Pulmonary artery endothelial cell (primary cell): Measurements from ENCODE around the gene MYBPHL. TPM values are rescaled to one million over a fixed set of nuclear protein-coding genes. Genes with fewer than 3 reads are reported as not detected.

Experiments
- DNase-seq: peaks from one replicate; pipeline ENCODE4 v3.0.0-alpha.2; 2011; ENCODE audit warnings: low read depth, low spot score
- total RNA-seq: library from RNA; depleted of rRNA; stranded (reverse); fragments of >200 nt; gene quantifications from 2 replicates; pipeline ENCODE4 v1.2.3, GENCODE V29; 2014

The MYBPHL gene
- total RNA-seq, 1 donor from 2014 or later = not detected

DNA sequence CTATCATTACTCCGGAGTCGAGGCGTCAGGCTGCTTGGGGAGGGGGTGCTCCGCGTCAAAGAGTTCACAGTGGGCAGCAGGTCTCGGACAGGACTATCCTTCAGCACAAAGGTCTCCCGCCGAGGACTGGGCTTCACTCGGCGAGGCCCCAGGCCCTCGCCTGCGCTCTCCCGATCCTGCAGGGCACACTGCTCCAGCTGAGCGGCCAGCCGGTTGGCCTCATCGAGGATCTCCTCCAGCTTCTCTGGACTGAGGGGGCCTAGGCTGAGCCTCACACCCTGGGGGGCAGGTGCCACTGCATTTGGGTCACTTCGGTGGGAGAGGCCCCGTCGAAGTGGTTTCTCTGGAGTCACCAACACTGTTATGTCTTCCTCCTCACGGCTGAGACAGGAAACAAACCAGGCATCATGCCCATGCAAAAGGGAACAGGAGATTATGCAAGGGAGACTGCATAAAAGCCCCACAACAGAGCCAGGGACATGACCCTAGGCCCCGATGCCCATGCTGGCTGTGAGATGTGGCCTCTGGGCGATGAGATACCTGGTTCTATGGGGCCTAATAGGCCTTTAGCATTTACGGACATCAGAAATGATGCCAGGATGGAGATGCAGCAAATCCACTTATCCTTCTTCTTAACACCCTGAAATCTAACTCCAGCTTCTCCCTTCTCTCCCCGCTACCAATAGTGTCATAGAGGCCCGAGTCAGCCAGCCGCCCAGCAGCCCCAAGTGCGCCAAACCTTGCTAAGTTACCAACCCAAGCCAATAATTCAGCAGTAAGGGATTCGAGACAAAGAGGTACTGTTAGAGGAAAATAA lies 24.9 kb downstream of the MYBPHL start:
- no peak for DNase-seq

DNA sequence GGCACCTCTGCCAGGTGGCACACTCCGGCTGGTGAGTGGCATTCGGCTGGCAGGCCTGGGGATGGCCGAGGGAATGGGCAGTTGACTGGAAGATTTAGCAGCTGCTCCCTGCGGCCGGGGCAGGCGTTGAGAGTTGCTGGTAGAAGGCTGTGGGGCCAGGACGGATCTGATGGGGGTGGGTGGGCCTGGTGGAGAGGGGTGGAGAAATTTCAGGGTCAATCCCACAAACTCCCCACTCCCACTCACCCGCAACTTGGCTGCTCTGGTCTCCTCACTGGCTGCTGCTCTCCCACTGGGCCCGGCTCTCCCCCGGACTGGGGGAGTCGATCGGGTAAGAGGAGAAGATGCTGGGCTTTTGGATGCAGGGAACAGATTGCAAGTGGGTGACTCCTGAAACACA lies 25.9 kb downstream of the MYBPHL start:
- DNase-seq = no peak

DNA sequence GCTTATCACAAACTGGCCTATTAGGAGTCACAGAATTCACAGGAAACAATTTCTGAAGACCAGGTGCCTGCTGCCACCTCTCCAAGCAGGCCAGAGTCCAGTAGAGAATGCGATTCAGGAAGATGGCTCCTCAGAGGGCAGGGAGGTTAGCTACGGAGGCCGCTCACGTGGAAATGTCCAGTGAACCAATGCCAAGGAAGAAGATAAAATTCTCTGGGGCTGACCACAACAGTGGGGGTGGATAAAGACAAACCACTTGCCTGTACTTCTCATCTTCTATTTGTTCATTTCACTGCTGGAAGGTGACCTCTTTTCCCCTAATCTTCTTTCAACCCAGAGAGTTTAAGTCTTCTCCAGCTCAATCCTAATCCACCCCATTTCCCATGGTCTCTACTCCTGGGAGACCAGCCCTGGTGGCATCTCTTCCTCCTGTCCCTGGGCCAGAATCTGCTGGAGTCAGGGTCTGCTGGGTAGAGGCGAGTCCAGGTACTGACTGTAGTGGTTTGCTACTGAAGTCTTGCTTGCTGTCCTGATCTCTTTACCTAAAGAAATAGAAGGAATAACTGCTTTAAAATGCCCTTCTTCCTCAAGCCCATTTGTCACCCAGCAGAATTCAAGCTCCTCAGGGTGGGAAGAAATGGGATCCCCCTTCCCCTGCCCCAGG lies 27.1 kb downstream of the MYBPHL start:
- no peak for DNase-seq

DNA sequence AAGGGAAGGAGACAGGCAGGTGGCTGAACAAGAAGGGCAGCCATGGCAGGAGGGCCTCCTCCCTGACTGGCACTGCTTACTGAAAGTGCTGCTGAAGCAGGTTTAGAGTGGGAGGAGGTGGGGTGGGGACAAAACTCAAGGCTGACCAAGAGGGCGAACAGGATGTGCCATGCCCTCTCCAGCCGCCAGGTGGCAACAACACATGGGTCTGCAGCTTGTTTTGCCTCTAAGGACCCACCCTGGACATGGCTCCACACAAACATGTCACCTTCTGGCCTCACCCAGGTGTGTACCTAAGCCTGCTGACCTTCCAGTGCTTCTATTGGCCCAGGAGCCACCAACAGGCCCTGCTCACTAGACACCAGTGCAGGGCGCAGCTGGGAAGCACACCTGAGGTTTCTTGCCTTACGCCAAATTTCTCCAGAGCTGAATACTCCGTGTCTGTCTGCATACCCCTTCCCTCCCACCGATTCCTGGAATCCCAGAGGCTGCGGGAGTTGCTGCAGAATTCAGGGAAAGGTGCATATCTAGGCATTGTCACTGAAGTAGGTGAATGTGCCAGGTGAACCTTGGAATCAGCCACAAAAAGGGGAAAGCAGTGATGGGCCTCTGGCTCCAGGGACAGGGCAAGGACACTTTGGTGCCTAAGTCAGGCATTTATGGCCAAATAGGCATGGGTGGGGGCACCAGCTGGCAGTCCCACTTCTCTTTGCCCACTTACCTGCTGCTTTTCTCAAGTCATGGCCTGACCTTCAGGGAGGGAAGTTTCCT lies 29.2 kb downstream of the MYBPHL start:
- no peak for DNase-seq

DNA sequence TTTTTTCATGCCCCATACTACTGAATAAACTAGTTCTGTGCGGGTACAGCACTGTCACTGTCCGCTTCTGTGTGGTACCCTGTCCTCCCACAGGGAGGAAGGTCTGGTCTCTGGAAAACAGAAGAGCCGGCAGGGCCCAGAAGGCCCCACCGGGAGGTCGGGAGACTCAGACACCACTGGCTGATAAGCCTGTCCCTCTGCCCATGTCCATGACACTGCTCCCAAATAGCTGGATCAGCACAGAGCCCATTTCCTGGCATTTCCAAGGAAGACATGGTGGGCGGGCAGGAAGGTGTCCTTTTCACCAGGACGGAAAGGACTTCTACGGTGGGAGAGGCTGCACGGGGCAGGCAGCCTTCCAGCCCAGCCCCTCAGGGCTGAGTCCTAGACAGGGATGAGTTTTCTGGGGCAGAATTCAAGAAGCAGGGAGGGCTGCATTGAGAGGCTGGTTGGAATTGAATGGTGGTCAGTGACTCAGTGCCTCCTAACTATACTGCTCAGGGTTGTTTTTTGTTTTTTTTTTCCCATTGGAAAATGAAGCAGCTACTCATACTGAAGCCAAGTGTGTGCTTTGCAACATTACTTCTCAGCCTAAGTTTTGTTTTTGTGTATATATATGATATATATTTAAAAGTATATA lies 31.0 kb downstream of the MYBPHL start:
- no peak for DNase-seq

DNA sequence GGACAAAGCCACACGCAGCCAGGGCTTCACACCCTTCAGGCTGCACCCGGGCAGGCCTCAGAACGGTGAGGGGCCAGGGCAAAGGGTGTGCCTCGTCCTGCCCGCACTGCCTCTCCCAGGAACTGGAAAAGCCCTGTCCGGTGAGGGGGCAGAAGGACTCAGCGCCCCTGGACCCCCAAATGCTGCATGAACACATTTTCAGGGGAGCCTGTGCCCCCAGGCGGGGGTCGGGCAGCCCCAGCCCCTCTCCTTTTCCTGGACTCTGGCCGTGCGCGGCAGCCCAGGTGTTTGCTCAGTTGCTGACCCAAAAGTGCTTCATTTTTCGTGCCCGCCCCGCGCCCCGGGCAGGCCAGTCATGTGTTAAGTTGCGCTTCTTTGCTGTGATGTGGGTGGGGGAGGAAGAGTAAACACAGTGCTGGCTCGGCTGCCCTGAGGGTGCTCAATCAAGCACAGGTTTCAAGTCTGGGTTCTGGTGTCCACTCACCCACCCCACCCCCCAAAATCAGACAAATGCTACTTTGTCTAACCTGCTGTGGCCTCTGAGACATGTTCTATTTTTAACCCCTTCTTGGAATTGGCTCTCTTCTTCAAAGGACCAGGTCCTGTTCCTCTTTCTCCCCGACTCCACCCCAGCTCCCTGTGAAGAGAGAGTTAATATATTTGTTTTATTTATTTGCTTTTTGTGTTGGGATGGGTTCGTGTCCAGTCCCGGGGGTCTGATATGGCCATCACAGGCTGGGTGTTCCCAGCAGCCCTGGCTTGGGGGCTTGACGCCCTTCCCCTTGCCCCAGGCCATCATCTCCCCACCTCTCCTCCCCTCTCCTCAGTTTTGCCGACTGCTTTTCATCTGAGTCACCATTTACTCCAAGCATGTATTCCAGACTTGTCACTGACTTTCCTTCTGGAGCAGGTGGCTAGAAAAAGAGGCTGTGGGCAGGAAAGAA lies 32.0 kb downstream of the MYBPHL start:
- no peak for DNase-seq

DNA sequence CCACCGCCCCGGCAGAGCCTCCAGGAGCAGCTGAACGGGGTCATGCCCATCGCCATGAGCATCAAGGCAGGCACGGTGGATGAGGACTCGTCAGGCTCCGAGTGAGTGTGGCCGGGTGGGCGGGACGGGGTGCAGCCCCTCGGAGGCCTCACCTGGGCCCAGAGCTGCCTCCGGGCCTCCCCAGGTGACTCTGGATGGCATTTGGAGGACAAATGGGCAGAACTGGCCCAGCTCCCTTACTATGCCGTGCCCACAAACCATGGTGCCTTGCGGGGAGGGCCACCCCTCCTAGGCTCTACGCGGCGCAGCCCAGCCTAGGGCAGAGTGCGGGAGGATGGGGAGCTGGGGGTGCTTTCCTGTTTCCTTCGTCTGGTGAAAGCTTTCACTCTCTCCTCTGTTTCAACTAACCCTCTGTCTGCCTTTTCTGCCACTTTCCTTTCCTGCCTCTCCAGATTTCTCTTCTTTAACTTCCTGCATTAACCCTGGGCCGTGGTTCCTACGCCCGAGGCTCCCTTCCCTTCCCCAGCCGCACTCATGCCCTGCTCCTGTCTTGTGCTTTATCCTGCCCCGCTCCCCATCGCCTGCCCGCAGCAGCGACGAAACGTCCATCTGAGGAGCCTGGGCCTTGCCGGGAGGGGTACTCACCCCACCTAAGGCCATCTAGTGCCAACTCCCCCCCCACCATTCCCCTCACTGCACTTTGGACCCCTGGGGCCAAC lies 33.1 kb downstream of the MYBPHL start:
- DNase-seq = no peak

DNA sequence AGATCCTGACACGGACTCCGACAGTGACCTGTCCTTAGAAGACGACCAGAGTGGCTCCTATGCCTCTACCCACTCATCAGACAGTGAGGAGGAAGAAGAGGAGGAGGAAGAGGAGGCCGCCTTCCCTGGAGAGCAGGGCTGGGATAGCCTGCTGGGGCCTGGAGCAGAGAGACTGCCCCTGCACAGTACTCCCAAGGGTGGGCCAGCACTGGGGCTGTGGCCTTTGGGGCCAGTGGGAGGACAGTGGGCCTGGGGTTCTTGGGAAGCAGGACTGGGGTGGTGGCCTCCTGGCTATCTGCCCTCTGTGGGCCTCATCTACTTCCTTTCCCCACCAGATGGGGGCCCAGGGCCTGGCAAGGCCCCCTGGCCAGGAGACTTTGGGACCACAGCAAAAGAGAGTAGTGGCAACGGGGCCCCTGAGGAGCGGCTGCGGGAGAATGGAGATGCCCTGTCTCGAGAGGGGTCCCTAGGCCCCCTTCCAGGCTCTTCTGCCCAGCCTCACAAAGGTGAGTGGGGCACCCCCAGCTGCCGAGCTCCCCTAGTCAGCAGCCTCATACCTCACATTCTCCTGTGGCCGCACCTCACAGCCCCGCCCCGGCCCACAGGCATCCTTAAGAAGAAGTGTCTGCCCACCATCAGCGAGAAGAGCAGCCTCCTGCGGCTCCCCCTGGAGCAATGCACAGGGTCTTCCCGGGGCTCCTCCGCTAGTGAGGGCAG lies 33.8 kb downstream of the MYBPHL start:
- DNase-seq = no peak

DNA sequence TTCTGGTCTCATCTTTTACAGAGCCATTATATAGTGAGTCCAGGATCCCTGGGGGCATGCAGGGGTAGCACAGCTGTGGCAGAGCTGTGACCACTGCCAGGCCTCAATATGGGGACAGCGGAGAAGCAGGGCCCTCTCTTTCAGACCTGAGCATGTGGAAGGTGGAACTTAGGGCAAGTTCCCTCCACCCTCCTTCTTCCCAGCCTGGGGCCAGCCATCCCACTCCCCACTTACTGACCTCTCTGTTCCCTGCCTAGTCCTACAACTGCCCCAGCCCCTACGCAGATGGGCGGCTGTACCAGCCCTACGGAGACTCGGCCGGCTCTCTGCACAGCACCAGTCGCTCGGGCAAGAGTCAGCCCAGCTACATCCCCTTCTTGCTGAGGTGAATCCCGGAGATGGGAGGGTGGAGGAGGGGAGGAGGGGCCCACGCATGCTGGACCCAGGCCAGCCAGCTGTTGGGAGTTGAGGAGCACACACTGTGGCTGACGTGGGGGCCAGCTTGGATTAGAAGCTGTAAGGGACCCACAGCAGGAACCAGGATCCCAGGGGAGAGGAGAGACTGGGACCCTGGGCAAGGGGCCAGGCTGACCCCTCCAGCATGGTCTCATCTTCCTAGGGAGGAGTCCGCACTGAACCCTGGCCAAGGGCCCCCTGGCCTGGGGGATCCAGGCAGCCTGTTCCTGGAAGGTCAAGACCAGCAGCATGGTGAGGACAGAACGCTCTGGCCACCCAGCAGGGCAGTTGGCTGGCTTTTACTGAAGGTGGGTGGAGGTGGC lies 34.6 kb downstream of the MYBPHL start:
- DNase-seq = no peak

DNA sequence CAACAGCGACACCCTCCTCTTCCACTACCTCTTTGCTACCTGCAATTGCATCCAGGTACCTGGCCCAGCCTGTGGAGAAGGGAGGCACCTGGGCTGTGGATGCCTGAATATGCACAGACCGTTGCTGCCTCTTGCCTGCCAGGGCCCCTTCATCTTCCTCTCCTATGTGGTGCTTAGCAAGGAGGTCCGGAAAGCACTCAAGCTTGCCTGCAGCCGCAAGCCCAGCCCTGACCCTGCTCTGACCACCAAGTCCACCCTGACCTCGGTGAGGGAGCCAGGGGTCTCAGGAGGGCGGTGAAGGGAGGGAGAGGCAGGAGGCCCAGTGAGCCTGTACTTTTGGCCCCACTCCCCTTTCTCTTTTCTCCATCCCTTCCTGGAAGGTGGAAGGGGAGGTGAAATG lies 35.4 kb downstream of the MYBPHL start:
- DNase-seq = no peak

DNA sequence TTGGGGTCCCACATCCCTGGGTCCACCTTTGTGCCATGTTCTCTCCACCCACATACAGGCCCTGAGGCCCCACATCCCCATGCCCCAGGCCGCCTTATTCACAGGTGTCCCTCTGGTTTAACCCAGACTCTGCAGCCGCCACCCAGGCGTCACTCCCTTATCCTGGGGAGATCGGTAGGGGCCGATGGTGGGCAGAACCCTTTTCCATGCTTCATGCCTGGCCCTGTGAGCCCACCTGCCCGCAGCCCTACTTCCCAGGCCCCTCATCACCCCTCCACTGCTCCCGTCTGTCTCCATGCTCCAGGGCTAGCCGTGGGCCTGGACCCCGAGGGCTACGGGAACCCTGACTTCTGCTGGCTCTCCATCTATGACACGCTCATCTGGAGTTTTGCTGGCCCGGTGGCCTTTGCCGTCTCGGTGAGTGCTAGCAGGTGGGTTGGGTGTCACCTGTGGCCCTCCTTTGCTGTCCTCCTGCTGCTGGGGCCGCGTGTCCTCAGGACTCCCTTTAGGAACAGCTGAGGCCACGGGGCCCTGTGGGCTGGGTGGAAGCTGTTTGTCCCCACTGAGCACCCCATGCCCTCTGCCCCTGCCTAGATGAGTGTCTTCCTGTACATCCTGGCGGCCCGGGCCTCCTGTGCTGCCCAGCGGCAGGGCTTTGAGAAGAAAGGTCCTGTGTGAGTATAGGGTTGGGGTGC lies 36.0 kb downstream of the MYBPHL start:
- DNase-seq = no peak

DNA sequence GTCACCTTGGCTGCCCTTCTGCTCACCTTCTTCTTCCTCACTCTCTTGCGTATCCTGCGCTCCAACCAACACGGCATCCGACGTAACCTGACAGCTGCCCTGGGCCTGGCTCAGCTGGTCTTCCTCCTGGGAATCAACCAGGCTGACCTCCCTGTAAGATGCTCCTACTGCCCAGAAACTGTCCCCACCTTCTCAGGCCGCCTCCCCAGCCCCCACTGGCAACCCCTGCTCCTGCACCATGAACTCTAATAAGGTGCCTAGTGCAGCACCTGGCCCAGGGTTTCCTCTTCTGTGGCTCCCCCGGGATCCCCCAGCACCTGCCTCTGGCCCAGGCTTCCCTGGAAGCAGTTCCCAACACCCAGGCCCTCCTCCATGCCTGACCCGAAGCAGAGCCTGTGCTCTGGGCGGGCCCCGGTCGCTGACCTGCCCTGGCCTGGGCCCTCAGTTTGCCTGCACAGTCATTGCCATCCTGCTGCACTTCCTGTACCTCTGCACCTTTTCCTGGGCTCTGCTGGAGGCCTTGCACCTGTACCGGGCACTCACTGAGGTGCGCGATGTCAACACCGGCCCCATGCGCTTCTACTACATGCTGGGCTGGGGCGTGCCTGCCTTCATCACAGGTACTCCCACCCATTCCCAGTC lies 36.7 kb downstream of the MYBPHL start:
- no peak for DNase-seq

DNA sequence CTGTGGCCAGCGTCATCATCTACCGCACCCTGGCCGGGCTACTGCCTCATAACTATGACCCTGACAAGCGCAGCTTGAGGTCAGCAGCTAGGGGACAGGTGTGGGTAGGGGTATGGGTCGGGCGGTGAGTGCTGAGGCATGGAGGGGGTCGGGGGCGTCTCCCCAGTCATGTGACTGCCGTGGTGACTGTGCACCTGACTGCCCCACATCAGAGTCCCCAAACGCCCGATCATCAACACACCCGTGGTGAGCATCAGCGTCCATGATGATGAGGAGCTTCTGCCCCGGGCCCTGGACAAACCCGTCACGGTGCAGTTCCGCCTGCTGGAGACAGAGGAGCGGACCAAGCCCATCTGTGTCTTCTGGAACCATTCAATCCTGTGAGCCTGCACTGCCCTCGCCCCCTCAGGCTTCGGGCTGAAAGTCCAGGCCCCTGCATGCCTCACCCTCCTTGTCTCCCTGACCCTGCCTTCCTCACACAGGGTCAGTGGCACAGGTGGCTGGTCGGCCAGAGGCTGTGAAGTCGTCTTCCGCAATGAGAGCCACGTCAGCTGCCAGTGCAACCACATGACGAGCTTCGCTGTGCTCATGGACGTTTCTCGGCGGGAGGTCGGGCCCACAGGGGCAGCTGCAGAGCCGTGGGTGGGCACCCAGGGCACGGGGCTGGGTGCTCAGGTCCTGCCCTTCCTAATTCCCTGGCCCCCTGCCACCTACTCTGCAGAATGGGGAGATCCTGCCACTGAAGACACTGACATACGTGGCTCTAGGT lies 37.4 kb downstream of the MYBPHL start:
- no peak for DNase-seq

DNA sequence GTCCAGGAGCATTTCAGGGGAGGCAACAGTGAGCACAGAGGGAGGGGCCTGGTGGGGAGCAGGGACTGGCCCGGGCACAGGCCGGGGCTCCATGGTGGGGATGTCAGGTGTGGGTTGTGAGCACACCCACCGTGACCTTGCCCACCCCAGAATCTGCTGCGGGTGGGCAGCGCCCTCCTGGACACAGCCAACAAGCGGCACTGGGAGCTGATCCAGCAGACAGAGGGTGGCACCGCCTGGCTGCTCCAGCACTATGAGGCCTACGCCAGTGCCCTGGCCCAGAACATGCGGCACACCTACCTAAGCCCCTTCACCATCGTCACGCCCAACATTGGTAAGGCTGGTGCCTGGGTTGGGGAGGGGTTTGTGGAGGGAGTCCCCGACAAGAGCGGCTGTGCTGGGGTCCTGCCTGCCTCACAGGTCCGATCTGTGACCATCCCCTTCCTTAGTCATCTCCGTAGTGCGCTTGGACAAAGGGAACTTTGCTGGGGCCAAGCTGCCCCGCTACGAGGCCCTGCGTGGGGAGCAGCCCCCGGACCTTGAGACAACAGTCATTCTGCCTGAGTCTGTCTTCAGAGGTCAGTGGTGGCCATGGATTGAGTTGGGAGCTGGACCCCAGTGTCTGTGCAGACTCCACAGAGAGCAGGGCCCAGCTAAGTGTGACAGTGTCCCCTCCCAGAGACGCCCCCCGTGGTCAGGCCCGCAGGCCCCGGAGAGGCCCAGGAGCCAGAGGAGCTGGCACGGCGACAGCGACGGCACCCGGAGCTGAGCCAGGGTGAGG lies 38.2 kb downstream of the MYBPHL start:
- DNase-seq = no peak

DNA sequence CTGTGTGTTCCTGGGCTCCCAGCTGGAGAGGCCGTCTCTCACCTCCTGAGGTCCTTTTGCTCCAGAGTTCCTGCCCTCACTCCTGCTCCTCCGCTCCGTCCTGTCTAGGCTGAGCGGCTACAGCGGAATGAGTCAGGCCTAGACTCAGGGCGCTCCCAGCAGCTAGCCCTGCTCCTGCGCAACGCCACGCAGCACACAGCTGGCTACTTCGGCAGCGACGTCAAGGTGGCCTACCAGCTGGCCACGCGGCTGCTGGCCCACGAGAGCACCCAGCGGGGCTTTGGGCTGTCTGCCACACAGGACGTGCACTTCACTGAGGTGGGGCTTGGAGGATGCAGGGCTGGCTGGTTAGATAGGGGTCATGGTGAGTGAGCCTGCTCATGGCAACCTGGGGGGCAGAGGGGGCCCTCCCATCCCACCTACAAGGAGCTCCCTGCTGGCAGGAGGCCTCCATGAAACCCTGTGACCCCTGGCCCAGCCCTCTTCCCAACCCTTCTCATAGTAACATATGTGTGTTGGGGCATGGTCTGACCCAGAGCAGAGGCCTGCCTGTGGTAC lies 39.0 kb downstream of the MYBPHL start:
- DNase-seq = no peak

DNA sequence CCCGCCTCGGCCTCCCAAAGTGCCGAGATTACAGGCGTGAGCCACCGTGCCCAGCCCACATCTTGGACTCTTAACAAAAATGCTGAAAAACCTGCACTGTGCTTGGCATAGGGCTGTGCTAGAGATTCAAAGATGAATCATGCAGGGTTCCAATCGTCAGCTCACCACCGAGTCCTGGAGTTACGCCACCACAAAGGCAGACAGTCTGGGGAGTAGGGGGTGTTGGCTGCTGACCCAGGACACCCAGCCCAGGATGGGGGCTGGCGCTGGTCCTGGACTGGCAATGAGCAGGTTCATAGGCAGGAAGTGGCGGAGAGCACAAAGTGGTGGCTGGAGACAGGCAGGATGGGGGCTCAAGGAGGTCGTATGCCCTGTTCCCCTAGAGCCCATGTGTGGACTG lies 39.8 kb downstream of the MYBPHL start:
- no peak for DNase-seq
